Right lobe of liver (tissue), 6 donors: ENCODE results near the gene HTRA3. TPM values are rescaled to one million over a fixed set of nuclear protein-coding genes. Genes with fewer than 3 reads are reported as not detected.

ENCODE experiments used
- ATAC-seq, 4 donors: fragments of 200-7000 bp; cut with Tn5 transposase; one replicate each; pipeline ENCODE4 v1.9.1; 2020; ENCODE audit warnings: mild to moderate bottlenecking in 4 of 4, moderate library complexity in 4 of 4
- DNase-seq, 3 donors: peaks; one replicate each; pipeline ENCODE4 v3.0.0-alpha.2; 2020
- H3K27ac ChIP-seq, 3 donors: fragments of 200-600 bp; one replicate each; pipeline ENCODE4 v1.8.0; 2022
- H3K27me3 ChIP-seq, 2 donors: fragments of 200-600 bp; one replicate each; pipeline ENCODE4 v1.8.0; 2022
- H3K36me3 ChIP-seq, 4 donors: fragments of 200-600 bp; sonication (generic) in 1 of 4; one replicate each; pipeline versions ENCODE4 v1.5.1 to v1.8.0; 2017 to 2022; ENCODE audit warnings: control low read depth in 1 of 4
- H3K4me1 ChIP-seq, 4 donors: fragments of 200-600 bp; sonication (generic) in 1 of 4; one replicate each; pipeline versions ENCODE4 v1.5.1 to v1.8.0; 2017 to 2022; ENCODE audit warnings: control low read depth in 1 of 4
- H3K4me3 ChIP-seq, 3 donors: fragments of 200-600 bp; one replicate each; pipeline ENCODE4 v1.8.0; 2022
- H3K9me3 ChIP-seq, 4 donors: fragments of 200-600 bp; sonication (generic) in 1 of 4; one replicate each; pipeline versions ENCODE4 v1.5.1 to v1.8.0; 2017 to 2022; ENCODE audit warnings: control low read depth in 1 of 4
- CTCF ChIP-seq, 4 donors: fragments of 200-600 bp in 3 of 4; fragments of 450-650 bp in 1 of 4; IDR thresholded peaks; one replicate each; pipeline versions ENCODE4 v1.5.1 to v1.8.0; 2016 to 2022; ENCODE audit warnings: antibody characterized with exemption in 4 of 4, mild to moderate bottlenecking in 2 of 4
- POLR2A ChIP-seq: fragments of 450-650 bp; IDR thresholded peaks from one replicate; pipeline ENCODE4 v1.6.1; 2017; ENCODE audit warnings: antibody characterized with exemption, mild to moderate bottlenecking
- WGBS: methylation state at CpG from one replicate; pipeline ENCODE4 v1.1.6; 2018; ENCODE audit warnings: low coverage, low lambda C conversion rate; ENCODE audit not compliant: insufficient coverage; ENCODE audit errors: missing lambda C conversion rate; 5-methylcytosine and 5-hydroxymethylcytosine counted together
- intact Hi-C, 2 donors: fragments of 100-400 bp; cut with DNase I; formaldehyde crosslinking; loops; one replicate each; pipeline versions ENCODE4 v1.11.2 to v1.14.1; 2022
- total RNA-seq, 6 experiments: library from RNA; depleted of rRNA in 2 of 6; stranded (reverse); fragments of >200 nt in 2 of 6; fragmentation: NEBNext Ultra II Directional in 3 of 6; extraction: Animal tissue kit (Norgen Biotek cat#: 25700) in 3 of 6; gene quantifications; one replicate each; pipeline versions ENCODE4 v1.1.0 to v1.2.4, GENCODE V29; 2016 to 2023
- donor health status: DM: no; HTN: yes; CAD: no.
- donor health status: DM: no; HTN: no; CAD: no.
- donor health status: DM: no; HTN: no; CAD: no.
- donor health status: DM: no; HTN: yes; CAD: no.
- donor health status: DM: no; HTN: yes; CAD: no.

The HTRA3 gene
- total RNA-seq, 6 experiments from 2014 or later = 0.32 to 1.6 (median 1.0) TPM

- Histone ChIP-seq H3K27me3 (no peaks in the 10 kb centered on the region), H3K36me3 (no peaks in the 10 kb centered on the region), H3K4me3 (no peak overlapping the region), H3K9me3 (no peaks in the 10 kb centered on the region), H3K27ac (no peak overlapping the region), H3K4me1 (no peaks in the 10 kb centered on the region)
- ATAC-seq (peak; percentile 27 to 91 (median 84)), DNase-seq (peak in 2 of 3 donors; percentile 55 to 72)
- intact Hi-C loops = no loop called here
- 46% methylated on average over 11 of the region's 13 CpGs for WGBS
- TF ChIP-seq POLR2A (no peak), CTCF (IDR thresholded peaks at IDR 0.05) (no peak)
Measured at GRCh38 chr4:8334786-8335460, 65.4 kb downstream of the HTRA3 start.

- TF ChIP-seq POLR2A (no peak), CTCF (IDR thresholded peaks at IDR 0.05) (no peak)
- 83% methylated on average over 2 of the region's 2 CpGs for WGBS
- no peaks in the 10 kb centered on the region for H3K4me1 ChIP-seq
- H3K9me3 ChIP-seq = no peaks in the 10 kb centered on the region
- H3K4me3 ChIP-seq = no peak overlapping the region
- no peaks in the 10 kb centered on the region for H3K36me3 ChIP-seq
- H3K27me3 ChIP-seq = no peaks in the 10 kb centered on the region
- ATAC-seq (no peak), DNase-seq (no peak)
- H3K27ac ChIP-seq = no peak overlapping the region
- intact Hi-C loops = no loop called here
Measured at GRCh38 chr4:8335848-8336247, 66.3 kb downstream of the HTRA3 start.

- Histone ChIP-seq H3K27me3 (no peaks in the 10 kb centered on the region), H3K4me1 (no peaks in the 10 kb centered on the region), H3K9me3 (no peaks in the 10 kb centered on the region), H3K27ac (no peak overlapping the region), H3K4me3 (no peak overlapping the region), H3K36me3 (no peaks in the 10 kb centered on the region)
- ATAC-seq (no peak), DNase-seq (peak in 1 of 3 donors; percentile 3)
- intact Hi-C loops = no loop called here
- WGBS = 54% methylated on average over 5 of the region's 7 CpGs
- TF ChIP-seq CTCF (IDR thresholded peaks at IDR 0.05) = no peak
Measured at GRCh38 chr4:8336412-8337075, 67.0 kb downstream of the HTRA3 start.

- no peak for DNase-seq
Measured at GRCh38 chr4:8338351-8338961, 68.9 kb downstream of the HTRA3 start.

More at GRCh38 chr4:8338351-8338961, 68.9 kb downstream of the HTRA3 start:
- H3K27me3 ChIP-seq = no peaks in the 10 kb centered on the region
- no peak overlapping the region for H3K27ac ChIP-seq
- H3K4me3 ChIP-seq = no peak overlapping the region
- intact Hi-C loops = no loop called here
- no peaks in the 10 kb centered on the region for H3K36me3 ChIP-seq
- WGBS = 32% methylated on average over 4 of the region's 4 CpGs
- TF ChIP-seq CTCF (IDR thresholded peaks at IDR 0.05) = no peak
- no peak for TF ChIP-seq POLR2A
- no peaks in the 10 kb centered on the region for H3K9me3 ChIP-seq
- peak in 1 of 4 donors; percentile 18 for ATAC-seq
- no peaks in the 10 kb centered on the region for H3K4me1 ChIP-seq
